SK-N-SH (cell line): ENCODE measurements around the gene CUEDC2. TPM values are rescaled to one million over a fixed set of nuclear protein-coding genes. Genes with fewer than 3 reads are reported as not detected.

Experiments
- CTCF ChIA-PET: fragments of 300-600, 350-600 bp; formaldehyde crosslinking; extraction: SDS; loops from one replicate; lab custom pipeline; 2021; lab: Yijun Ruan, JAX
- POLR2A ChIA-PET: fragments of 350-600 bp; sonication (Branson Sonifier 250); formaldehyde crosslinking; extraction: SDS; loops from one replicate; lab custom pipeline; 2020; ENCODE audit warnings: antibody characterized with exemption, inconsistent platforms; lab: Yijun Ruan, JAX
- DNase-seq: peaks from one replicate; pipeline ENCODE4 v3.0.0; 2012
- H2AFZ ChIP-seq: fragments of 200-600 bp; sonication (generic); 2 replicates; pipeline ENCODE4 v1.8.1; 2016; ENCODE audit warnings: antibody characterized with exemption, mild to moderate bottlenecking, low read depth
- H3F3A ChIP-seq: fragments of 200-600 bp; sonication (generic); replicated peaks from 2 replicates; pipeline ENCODE3; 2016; ENCODE audit warnings: antibody characterized with exemption, mild to moderate bottlenecking; ENCODE audit not compliant: insufficient read depth
- H3K27ac ChIP-seq, 2 experiments: fragments of 200-500 bp in 1 of 2; fragments of 200-600 bp in 1 of 2; sonication (Bioruptor generic) in 1 of 2; sonication (generic), shearing (Covaris generic) in 1 of 2; 2 replicates each; pipeline versions ENCODE4 v1.5.1 to v1.6.1; 2014 to 2016; ENCODE audit warnings: low read depth in 2 of 2, inconsistent platforms in 1 of 2, low read length in 1 of 2, mild to moderate bottlenecking in 1 of 2, mixed read lengths in 1 of 2
- H3K27me3 ChIP-seq: fragments of 200-600 bp; sonication (generic), shearing (Covaris generic); 2 replicates; pipeline ENCODE4 v1.6.1; 2016; ENCODE audit warnings: mixed run types; ENCODE audit not compliant: insufficient read depth
- H3K36me3 ChIP-seq, 2 experiments: fragments of 200-500 bp in 1 of 2; fragments of 200-600 bp in 1 of 2; sonication (Bioruptor generic) in 1 of 2; sonication (generic) in 1 of 2; replicated peaks in 1 of 2; 2 replicates each; pipeline versions ENCODE3 to v1.5.1; 2014 to 2016; ENCODE audit warnings: low read length in 1 of 2, mild to moderate bottlenecking in 1 of 2; ENCODE audit not compliant: insufficient read depth in 2 of 2, control insufficient read depth in 1 of 2
- H3K4me1 ChIP-seq, 2 experiments: fragments of 200-500 bp in 1 of 2; fragments of 200-600 bp in 1 of 2; sonication (Bioruptor generic) in 1 of 2; sonication (generic), shearing (Covaris generic) in 1 of 2; 2 replicates each; pipeline versions ENCODE4 v1.5.1 to v1.6.1; 2014 to 2016; ENCODE audit warnings: low read depth in 1 of 2, low read length in 1 of 2, mixed run types in 1 of 2; ENCODE audit not compliant: insufficient read depth in 2 of 2, control insufficient read depth in 1 of 2
- H3K4me2 ChIP-seq: fragments of 200-600 bp; sonication (generic), shearing (Covaris generic); 2 replicates; pipeline ENCODE4 v1.6.1; 2017; ENCODE audit warnings: mixed run types
- H3K4me3 ChIP-seq, 2 experiments: fragments of 200-500 bp in 1 of 2; fragments of 200-600 bp in 1 of 2; sonication (Bioruptor generic) in 1 of 2; sonication (generic), shearing (Covaris generic) in 1 of 2; 2 replicates each; pipeline versions ENCODE4 v1.5.1 to v1.8.1; 2014 to 2016; ENCODE audit warnings: low read depth in 2 of 2, inconsistent platforms in 1 of 2, low read length in 1 of 2, mild to moderate bottlenecking in 1 of 2, mixed read lengths in 1 of 2, moderate library complexity in 1 of 2
- H3K79me2 ChIP-seq: fragments of 200-600 bp; sonication (generic); 2 replicates; pipeline ENCODE4 v1.8.1; 2017; ENCODE audit warnings: mild to moderate bottlenecking; ENCODE audit not compliant: insufficient read depth
- H3K9ac ChIP-seq: fragments of 200-600 bp; sonication (generic); 2 replicates; pipeline ENCODE4 v1.6.1; 2017; ENCODE audit warnings: mixed run types
- H3K9me2 ChIP-seq: fragments of 200-600 bp; sonication (generic); 2 replicates; pipeline ENCODE4 v1.6.1; 2017; ENCODE audit warnings: mixed run types
- H3K9me3 ChIP-seq: fragments of 200-600 bp; sonication (generic); 2 replicates; pipeline ENCODE4 v1.6.1; 2017; ENCODE audit warnings: mixed run types, mild to moderate bottlenecking, moderate library complexity
- H4K20me1 ChIP-seq: fragments of 200-600 bp; sonication (generic); 2 replicates; pipeline ENCODE4 v1.6.1; 2017; ENCODE audit warnings: mild to moderate bottlenecking, mixed run types; ENCODE audit not compliant: insufficient read depth
- CHD2 ChIP-seq: fragments of 150-350 bp; IDR thresholded peaks from 2 replicates; pipeline ENCODE4 v1.6.1; 2018; ENCODE audit warnings: low read length; ENCODE audit not compliant: partially characterized antibody
- ELF1 ChIP-seq: IDR thresholded peaks from 2 replicates; pipeline ENCODE4 v1.4.0; 2012
- EP300 ChIP-seq, 2 experiments: IDR thresholded peaks; 2 replicates each; pipeline versions ENCODE4 v1.4.0 to v1.6.1; 2012; ENCODE audit warnings: borderline replicate concordance in 1 of 2, low read depth in 1 of 2, low read length in 1 of 2
- EZH2phosphoT487 ChIP-seq: fragments of 200-600 bp; sonication (generic); IDR thresholded peaks from 2 replicates; pipeline ENCODE4 v1.6.1; 2017; ENCODE audit warnings: low read depth, mixed run types, mild to moderate bottlenecking, antibody characterized with exemption, moderate library complexity, borderline replicate concordance
- FOSL2 ChIP-seq: IDR thresholded peaks from 2 replicates; pipeline ENCODE4 v1.4.0; 2012; ENCODE audit warnings: low read depth, mild to moderate bottlenecking, moderate library complexity, borderline replicate concordance
- FOXJ3 ChIP-seq: sonication (generic); formaldehyde crosslinking; IDR thresholded peaks from 2 replicates; pipeline ENCODE4 v1.5.1; 2020; ENCODE audit warnings: mild to moderate bottlenecking, missing genetic modification reagents
- GABPA ChIP-seq: IDR thresholded peaks from 2 replicates; pipeline ENCODE4 v1.4.0; 2012; ENCODE audit warnings: low read depth, mild to moderate bottlenecking
- IRF3 ChIP-seq: fragments of 150-350 bp; IDR thresholded peaks from 2 replicates; pipeline ENCODE4 v1.6.1; 2016; ENCODE audit warnings: mild to moderate bottlenecking, low read depth, low read length
- MAX ChIP-seq: IDR thresholded peaks from 2 replicates; pipeline ENCODE4 v1.4.0; 2012; ENCODE audit warnings: low read depth
- MXI1 ChIP-seq: IDR thresholded peaks from 2 replicates; pipeline ENCODE4 v1.6.1; 2012; ENCODE audit warnings: mild to moderate bottlenecking, low read depth, low read length, improper control_type of control experiment
- NFIC ChIP-seq: IDR thresholded peaks from 2 replicates; pipeline ENCODE4 v1.4.0; 2012; ENCODE audit warnings: borderline replicate concordance
- PBX3 ChIP-seq: IDR thresholded peaks from 2 replicates; pipeline ENCODE4; 2012
- POLR2AphosphoS5 ChIP-seq: IDR thresholded peaks from 2 replicates; pipeline ENCODE4 v1.6.1; 2012; ENCODE audit warnings: low read depth, low read length
- RCOR1 ChIP-seq: fragments of 150-350 bp; IDR thresholded peaks from 2 replicates; pipeline ENCODE4 v1.6.1; 2017; ENCODE audit warnings: antibody characterized with exemption, low read length
- REST ChIP-seq: IDR thresholded peaks from 2 replicates; pipeline ENCODE4 v1.6.1; 2012; ENCODE audit warnings: mild to moderate bottlenecking, low read depth, low read length, moderate library complexity
- SIN3A ChIP-seq: IDR thresholded peaks from 2 replicates; pipeline ENCODE4 v1.6.1; 2012; ENCODE audit warnings: low read depth, mild to moderate bottlenecking, low read length, moderate library complexity, borderline replicate concordance
- SMC3 ChIP-seq: IDR thresholded peaks from 2 replicates; pipeline ENCODE4 v1.6.1; 2012; ENCODE audit warnings: low read depth, low read length, improper control_type of control experiment
- TAF1 ChIP-seq: IDR thresholded peaks from 2 replicates; pipeline ENCODE4 v1.6.1; 2012; ENCODE audit warnings: low read depth, mild to moderate bottlenecking, low read length, moderate library complexity, borderline replicate concordance
- TCF12 ChIP-seq: IDR thresholded peaks from 2 replicates; pipeline ENCODE4 v1.4.0; 2012
- TEAD4 ChIP-seq: IDR thresholded peaks from 2 replicates; pipeline ENCODE4 v1.4.0; 2012; ENCODE audit warnings: mild to moderate bottlenecking, borderline replicate concordance; ENCODE audit not compliant: insufficient read depth
- YY1 ChIP-seq: IDR thresholded peaks from 2 replicates; pipeline ENCODE4 v1.4.0; 2012; ENCODE audit warnings: low read depth, mild to moderate bottlenecking
- ZBTB33 ChIP-seq: IDR thresholded peaks from 2 replicates; pipeline ENCODE4 v1.4.0; 2012; ENCODE audit warnings: low read depth, borderline replicate concordance
- WGBS: methylation state at CpG from one replicate; pipeline ENCODE4 v1.1.6; 2017; ENCODE audit warnings: low lambda C conversion rate; 5-methylcytosine and 5-hydroxymethylcytosine counted together
- polyA plus RNA-seq, 3 experiments: library from polyadenylated mRNA; depleted of rRNA; stranded (reverse); fragments of >200 nt; gene quantifications; 2 replicates each; pipeline ENCODE4 v1.2.3, GENCODE V29; 2012

Gene CUEDC2
- polyA plus RNA-seq (2012; rRNA removed), result 130 and 162 TPM in 2 replicates
- 95.1 and 125 TPM in 2 replicates for polyA plus RNA-seq (2012; cell fraction: cytosol; rRNA removed)
- polyA plus RNA-seq (2012; cell fraction: nucleus; rRNA removed), result 224 and 316 TPM in 2 replicates

- WGBS, result 4% methylated on average over 18 of the region's 52 CpGs
Measured at GRCh38 chr10:102432162-102432950, at the start of gene CUEDC2. CUEDC2 (minus strand) TSS chr10:102432574; CDS start chr10:102425188, 7,386 bp downstream.

More at GRCh38 chr10:102432162-102432950, at the start of gene CUEDC2:
- Histone ChIP-seq H4K20me1 (no peaks in the 10 kb centered on the region), H3K9me2 (no peaks in the 10 kb centered on the region), H3F3A (peaks cover under 1% of the 10 kb centered on the region), H3K4me2 (peak within 1 kb of the TSS; percentile 98), H3K27ac (peak within 1 kb of the TSS; percentile 55 to 80; a peak in 3 of 4 replicates), H3K4me1 (peaks cover 0 to 6% of the 10 kb centered on the region in 2 experiments; a peak in 1 of 4 replicates), H3K9ac (peak within 1 kb of the TSS; percentile 94), H3K4me3 (peak within 1 kb of the TSS; percentile 82 to 93), H3K9me3 (no peaks in the 10 kb centered on the region), H3K27me3 (no peaks in the 10 kb centered on the region), H3K79me2 (peaks cover 14% of the 10 kb centered on the region), H3K36me3 (peaks cover 0 to 3% of the 10 kb centered on the region in 2 experiments), H2AFZ (peak within 1 kb of the TSS; percentile 100)
- ChIA-PET POLR2A (interaction anchor here (0.6 to 1.9 kb wide), 14 partner anchors 8 to 1113 kb away, joined by 3 to 41 read pairs (median 4); partner anchors contain the start of genes C10orf95, FBXL15 and NFKB2), CTCF (interaction anchor here (0.6 to 3.3 kb wide), 12 partner anchors 11 to 202 kb away, joined by 3 to 26 read pairs (median 4); partner anchors contain the start of genes C10orf95 and FBXL15)
- peak; percentile 94 for DNase-seq
- TF ChIP-seq TAF1 (peak; percentile 81), ZBTB33 (peak; percentile 87; the same call in 1 of the 2 replicates), REST (peak; percentile 57), FOXJ3 (0 out of 2 replicates have a peak, but pooled peaks have one; percentile 24), TCF12 (0 out of 2 replicates have a peak, but pooled peaks have one; percentile 7), CHD2 (peak; percentile 95), EZH2phosphoT487 (no peak), NFIC (no peak), SIN3A (peak; percentile 82; the same call in 1 of the 2 replicates), POLR2AphosphoS5 (peak; percentile 80; the same call in 1 of the 2 replicates), IRF3 (no peak), EP300 (IDR thresholded peaks at IDR 0.05; ENCODE audit: borderline replicate concordance in 1 of 2, low read depth in 1 of 2, low read length in 1 of 2) (peak in 1 of 2 experiments; percentile 8; a peak in 1 of 4 replicates), MXI1 (peak; percentile 82), SMC3 (no peak), YY1 (peak; percentile 99), TEAD4 (no peak), MAX (peak; percentile 84), PBX3 (peak; percentile 19; the same call in 1 of the 2 replicates), FOSL2 (no peak), GABPA (peak; percentile 57), ELF1 (peak; percentile 73; the same call in 1 of the 2 replicates), RCOR1 (peak; percentile 74)
